Kidney (tissue), 14 donors: Measurements from ENCODE around the gene EIF2B2. TPM values are rescaled to one million over a fixed set of nuclear protein-coding genes. Genes with fewer than 3 reads are reported as not detected.

Experiments
- DNase-seq, 5 donors: peaks; one replicate each; pipeline ENCODE4 v3.0.0-alpha.2; 2013 to 2020
- FAIRE-seq: peaks from 2 replicates; lab custom pipeline; 2012; peaks lifted over from hg19 to GRCh38; lab: Jason Lieb, UNC
- H3K27ac ChIP-seq, 2 donors: one replicate each; pipeline ENCODE4 v1.7.0; 2013; ENCODE audit warnings: low read depth in 2 of 2, low read length in 2 of 2, inconsistent platforms in 1 of 2
- H3K27me3 ChIP-seq: one replicate; pipeline ENCODE4 v1.7.1; 2013; ENCODE audit warnings: low read length, inconsistent platforms; ENCODE audit not compliant: control insufficient read depth, insufficient read depth
- H3K36me3 ChIP-seq, 3 donors: one replicate each; pipeline versions ENCODE4 v1.7.0 to v1.7.1; 2013; ENCODE audit warnings: low read length in 3 of 3, control low read depth in 1 of 3, inconsistent platforms in 1 of 3; ENCODE audit not compliant: insufficient read depth in 3 of 3, control insufficient read depth in 2 of 3
- H3K4me1 ChIP-seq, 3 donors: one replicate each; pipeline versions ENCODE4 v1.7.0 to v1.7.1; 2013; ENCODE audit warnings: low read length in 3 of 3, inconsistent platforms in 1 of 3, low read depth in 1 of 3; ENCODE audit not compliant: control insufficient read depth in 2 of 3, insufficient read depth in 2 of 3
- H3K4me3 ChIP-seq, 3 donors: one replicate each; pipeline versions ENCODE4 v1.7.0 to v1.8.1; 2013; ENCODE audit warnings: low read length in 3 of 3, control low read depth in 1 of 3, inconsistent platforms in 1 of 3
- H3K9ac ChIP-seq, 3 donors: one replicate each; pipeline versions ENCODE4 v1.7.0 to v1.7.1; 2013; ENCODE audit warnings: low read length in 3 of 3, control low read depth in 1 of 3, inconsistent platforms in 1 of 3
- H3K9me3 ChIP-seq, 3 donors: one replicate each; pipeline versions ENCODE4 v1.7.0 to v1.7.1; 2013; ENCODE audit warnings: low read length in 3 of 3, control low read depth in 1 of 3, inconsistent platforms in 1 of 3; ENCODE audit not compliant: control insufficient read depth in 2 of 3, insufficient read depth in 1 of 3
- CTCF ChIP-seq: IDR thresholded peaks from 3 replicates; pipeline ENCODE4 v1.5.1; 2012; ENCODE audit warnings: mild to moderate bottlenecking, moderate library complexity, borderline replicate concordance; ENCODE audit not compliant: insufficient read depth; ENCODE audit errors: extremely low read depth
- intact Hi-C: fragments of 100-400 bp; cut with DNase I; formaldehyde crosslinking; loops from one replicate; pipeline ENCODE4 v1.11.1; 2022
- polyA plus RNA-seq: library from polyadenylated mRNA; stranded (reverse); fragments of 350-450 nt; fragmentation: Illumina TruSeq; extraction: RNeasy Lipid Tissue Mini Kit (QIAGEN cat#74804); gene quantifications from one replicate; pipeline ENCODE4 v1.2.3, GENCODE V29; 2014; ENCODE audit warnings: low read depth, low replicate concordance; ENCODE audit not compliant: insufficient read depth
- total RNA-seq: library from RNA; stranded (reverse); fragmentation: NEBNext Ultra II Directional; extraction: Animal tissue kit (Norgen Biotek cat#: 25700); gene quantifications from one replicate; pipeline ENCODE4 v1.2.1, GENCODE V29; 2021
- donor health status: control.
- donor health status: control.
- donor health status: control.
- donor health status: control.
- donor health status: control.
- donor health status: DM: yes; HTN: yes; CAD: no.
- donor health status: Normal renal cell carcinoma (clear cell type).

EIF2B2 gene
- total and polyA plus RNA-seq, 2 donors from 2014 or later, result 44.0 to 60.6 TPM

- H3K9me3 ChIP-seq, result no peaks in the 10 kb centered on the region
- DNase-seq (no peak), FAIRE-seq (no peak)
- H3K9ac ChIP-seq, result no peak overlapping the region
- peak overlapping the region in 1 of 3 donors; percentile 78 for H3K4me3 ChIP-seq
- H3K4me1 ChIP-seq, result peaks cover 0 to 13% (median 3%) of the 10 kb centered on the region in 3 donors
- no peak for TF ChIP-seq CTCF
- H3K27me3 ChIP-seq, result no peaks in the 10 kb centered on the region
- intact Hi-C loops, result no loop called here
- no peak overlapping the region for H3K27ac ChIP-seq
- no peaks in the 10 kb centered on the region for H3K36me3 ChIP-seq
Observed at GRCh38 chr14:75049731-75050201, 47.0 kb downstream of the EIF2B2 start.

- Histone ChIP-seq H3K27me3 (no peaks in the 10 kb centered on the region), H3K9me3 (no peaks in the 10 kb centered on the region), H3K27ac (peak within 1 kb of the TSS; percentile 93), H3K4me1 (peaks cover 0 to 13% (median 3%) of the 10 kb centered on the region in 3 donors), H3K4me3 (peak within 1 kb of the TSS; percentile 55 to 78 (median 66)), H3K36me3 (no peaks in the 10 kb centered on the region), H3K9ac (peak within 1 kb of the TSS; percentile 34 to 83 (median 77))
- DNase-seq, result peak; percentile 92 to 97 (median 95)
- FAIRE-seq, result no peak
- intact Hi-C loops, result no loop called here
- TF ChIP-seq CTCF, result no peak
Observed at GRCh38 chr14:75050852-75051555, 48.3 kb downstream of the EIF2B2 start, which contains the start of gene MLH3. MLH3 (minus strand) TSS chr14:75051467; CDS start chr14:75049655, 1,812 bp downstream.

GRCh38 chr14:75051556-75051899 lies 48.8 kb downstream of the EIF2B2 start:
- H3K27ac ChIP-seq, result peak overlapping the region; percentile 93
- no peaks in the 10 kb centered on the region for H3K9me3 ChIP-seq
- H3K4me3 ChIP-seq, result peak overlapping the region; percentile 55 to 78 (median 66)
- no peak for DNase-seq
- H3K9ac ChIP-seq, result peak overlapping the region in 2 of 3 donors; percentile 34 to 83
- no peaks in the 10 kb centered on the region for H3K27me3 ChIP-seq
- FAIRE-seq, result peak; percentile 32
- intact Hi-C loops, result no loop called here
- peaks cover 0 to 10% (median 3%) of the 10 kb centered on the region in 3 donors for H3K4me1 ChIP-seq
- H3K36me3 ChIP-seq, result no peaks in the 10 kb centered on the region
- no peak for TF ChIP-seq CTCF
